ENCODE measurements around the gene CRNN. TPM values are rescaled to one million over a fixed set of nuclear protein-coding genes. Genes with fewer than 3 reads are reported as not detected.

Gene CRNN
- total and polyA plus RNA-seq, 4 donors: 0.22 to 0.31 TPM; not detected in 2

GRCh38 chr1:152380932-152381331 is 33.1 kb downstream of the CRNN start:
- WGBS, 2 donors: 74 to 86% methylated on average over 16 of the region's 16 CpGs
- H3K27me3 ChIP-seq (ENCODE audit: control insufficient read depth in 3 of 3, insufficient read depth in 3 of 3, low read length in 2 of 3): peaks cover 0 to 3% (median 0%) of the 10 kb centered on the region in 3 donors
- no peaks in the 10 kb centered on the region for H3K4me1 ChIP-seq (ENCODE audit: control insufficient read depth in 5 of 5, insufficient read depth in 5 of 5, low read length in 5 of 5)
- ATAC-seq (ENCODE audit: insufficient read depth, low FRiP score): no peak
- H3K36me3 ChIP-seq (ENCODE audit: control insufficient read depth in 4 of 4, insufficient read depth in 4 of 4, low read length in 4 of 4): no peaks in the 10 kb centered on the region
- no peak for DNase-seq
- TF ChIP-seq CTCF (IDR thresholded peaks at IDR 0.05; ENCODE audit: control extremely low read depth, extremely low read depth): no peak
- no peak overlapping the region for H3K9ac ChIP-seq (ENCODE audit: insufficient read depth in 1 of 2, low read length in 2 of 2)
- H3K27ac ChIP-seq (ENCODE audit: low read depth in 1 of 2, low read length in 1 of 2): no peak overlapping the region
- H3K9me3 ChIP-seq (ENCODE audit: control insufficient read depth in 4 of 4, insufficient read depth in 3 of 4, low read length in 3 of 4): no peaks in the 10 kb centered on the region
- no peak overlapping the region for H3K4me3 ChIP-seq

- no peak overlapping the region for H3K9ac ChIP-seq (ENCODE audit: insufficient read depth in 1 of 2, low read length in 2 of 2)
- H3K4me1 ChIP-seq (ENCODE audit: control insufficient read depth in 5 of 5, insufficient read depth in 5 of 5, low read length in 5 of 5): peaks cover 0 to 5% (median 0%) of the 10 kb centered on the region in 5 donors
- no peak for TF ChIP-seq CTCF (IDR thresholded peaks at IDR 0.05; ENCODE audit: control extremely low read depth, extremely low read depth)
- H3K4me3 ChIP-seq: no peak overlapping the region
- ATAC-seq (ENCODE audit: insufficient read depth, low FRiP score) (no peak), DNase-seq (no peak)
- 75 to 76% methylated on average over 3 of the region's 3 CpGs for WGBS, 2 donors
- peaks cover 0 to 2% (median 0%) of the 10 kb centered on the region in 3 donors for H3K27me3 ChIP-seq (ENCODE audit: control insufficient read depth in 3 of 3, insufficient read depth in 3 of 3, low read length in 2 of 3)
- H3K36me3 ChIP-seq (ENCODE audit: control insufficient read depth in 4 of 4, insufficient read depth in 4 of 4, low read length in 4 of 4): no peaks in the 10 kb centered on the region
- H3K27ac ChIP-seq (ENCODE audit: low read depth in 1 of 2, low read length in 1 of 2): no peak overlapping the region
- H3K9me3 ChIP-seq (ENCODE audit: control insufficient read depth in 4 of 4, insufficient read depth in 3 of 4, low read length in 3 of 4): no peaks in the 10 kb centered on the region
Observed at GRCh38 chr1:152374451-152374850, 39.6 kb downstream of the CRNN start.

GRCh38 chr1:152372672-152373071 is 41.4 kb downstream of the CRNN start:
- Histone ChIP-seq H3K9me3 (ENCODE audit: control insufficient read depth in 4 of 4, insufficient read depth in 3 of 4, low read length in 3 of 4) (peaks cover 0 to 3% (median 3%) of the 10 kb centered on the region in 4 donors), H3K27ac (ENCODE audit: low read depth in 1 of 2, low read length in 1 of 2) (no peak overlapping the region), H3K4me1 (ENCODE audit: control insufficient read depth in 5 of 5, insufficient read depth in 5 of 5, low read length in 5 of 5) (peaks cover 0 to 5% (median 0%) of the 10 kb centered on the region in 5 donors), H3K4me3 (no peak overlapping the region), H3K9ac (ENCODE audit: insufficient read depth in 1 of 2, low read length in 2 of 2) (no peak overlapping the region), H3K36me3 (ENCODE audit: control insufficient read depth in 4 of 4, insufficient read depth in 4 of 4, low read length in 4 of 4) (no peaks in the 10 kb centered on the region), H3K27me3 (ENCODE audit: control insufficient read depth in 3 of 3, insufficient read depth in 3 of 3, low read length in 2 of 3) (peaks cover 0 to 2% (median 0%) of the 10 kb centered on the region in 3 donors)
- DNase-seq (no peak), ATAC-seq (ENCODE audit: insufficient read depth, low FRiP score) (no peak)
- WGBS, 2 donors: 73 to 80% methylated on average over 1 of the region's 1 CpG
- TF ChIP-seq CTCF (IDR thresholded peaks at IDR 0.05; ENCODE audit: control extremely low read depth, extremely low read depth): no peak

- no peaks in the 10 kb centered on the region for H3K27me3 ChIP-seq (ENCODE audit: control insufficient read depth in 3 of 3, insufficient read depth in 3 of 3, low read length in 2 of 3)
- ATAC-seq (ENCODE audit: insufficient read depth, low FRiP score) (no peak), DNase-seq (no peak)
- H3K36me3 ChIP-seq (ENCODE audit: control insufficient read depth in 4 of 4, insufficient read depth in 4 of 4, low read length in 4 of 4): no peaks in the 10 kb centered on the region
- 38 to 70% methylated on average over 1 of the region's 1 CpG for WGBS, 2 donors
- no peak overlapping the region for H3K9ac ChIP-seq (ENCODE audit: insufficient read depth in 1 of 2, low read length in 2 of 2)
- H3K27ac ChIP-seq (ENCODE audit: low read depth in 1 of 2, low read length in 1 of 2): no peak overlapping the region
- H3K4me1 ChIP-seq (ENCODE audit: control insufficient read depth in 5 of 5, insufficient read depth in 5 of 5, low read length in 5 of 5): no peaks in the 10 kb centered on the region
- no peak overlapping the region for H3K4me3 ChIP-seq
- no peak for TF ChIP-seq CTCF (IDR thresholded peaks at IDR 0.05; ENCODE audit: control extremely low read depth, extremely low read depth)
- H3K9me3 ChIP-seq (ENCODE audit: control insufficient read depth in 4 of 4, insufficient read depth in 3 of 4, low read length in 3 of 4): peaks cover 0 to 3% (median 3%) of the 10 kb centered on the region in 4 donors
Observed at GRCh38 chr1:152367436-152367835, 46.6 kb downstream of the CRNN start.

All from lung (tissue), 12 donors.